Type B pancreatic cell (in vitro differentiated cells): Measurements from ENCODE around the gene DDB1. TPM values are rescaled to one million over a fixed set of nuclear protein-coding genes. Genes with fewer than 3 reads are reported as not detected.

ENCODE experiments used
- DNase-seq: peaks from one replicate; pipeline ENCODE4 v3.0.0; 2021; ENCODE audit warnings: mixed read lengths; ENCODE audit not compliant: unreplicated experiment; ENCODE audit errors: extremely low spot score
- H3K27ac Mint-ChIP-seq: 2 replicates; pipeline ENCODE4 v1.8.0; 2021; ENCODE audit warnings: mild to moderate bottlenecking, mixed read lengths
- H3K27me3 Mint-ChIP-seq: 2 replicates; pipeline ENCODE4 v1.8.0; 2021; ENCODE audit warnings: mixed read lengths
- H3K36me3 Mint-ChIP-seq: 2 replicates; pipeline ENCODE4 v1.8.0; 2021; ENCODE audit warnings: mixed read lengths
- H3K4me1 Mint-ChIP-seq: one replicate; pipeline ENCODE4 v1.8.0; 2021; ENCODE audit warnings: mixed read lengths; ENCODE audit not compliant: unreplicated experiment
- H3K4me3 Mint-ChIP-seq: 2 replicates; pipeline ENCODE4 v1.8.0; 2021; ENCODE audit warnings: mild to moderate bottlenecking, mixed read lengths
- H3K9me3 Mint-ChIP-seq: 2 replicates; pipeline ENCODE4 v1.8.0; 2021; ENCODE audit warnings: mixed read lengths
- total RNA-seq: library from RNA; stranded (reverse); gene quantifications from 2 replicates; pipeline ENCODE4 v1.2.1, GENCODE V29; 2021; ENCODE audit warnings: low replicate concordance
- TF ChIP-seq, protein P1 (sequence below): fragments of 200-600 bp; sonication (generic); conservative IDR thresholded peaks from 2 replicates; pipeline ENCODE4 v1.5.0; 2021; ENCODE audit warnings: antibody characterized with exemption, mild to moderate bottlenecking

The DDB1 gene
- total RNA-seq, 1 donor from 2014 or later: 279 TPM

DNA sequence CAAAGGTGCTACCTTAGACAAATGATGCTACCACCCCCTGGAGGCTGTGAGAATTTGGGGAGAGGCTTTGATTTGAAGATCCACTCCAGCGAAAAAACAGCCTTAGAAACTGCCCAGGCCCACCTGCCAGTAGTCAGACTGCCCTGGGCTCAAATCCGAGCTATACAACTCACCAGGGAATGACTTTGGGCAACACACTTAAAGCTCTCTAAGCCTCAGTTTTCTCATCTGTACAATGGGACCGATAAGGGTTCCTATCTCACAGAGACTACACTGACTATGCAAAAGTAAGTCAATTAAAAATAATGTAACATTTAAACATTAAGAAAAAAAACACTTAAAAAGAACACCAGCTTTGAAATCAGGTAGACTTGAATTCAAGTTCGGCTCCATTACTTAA, 57.7 kb downstream of the DDB1 start:
- Mint-ChIP-seq H3K27me3 (no peaks in the 10 kb centered on the region), H3K36me3 (no peaks in the 10 kb centered on the region), H3K4me1 (peaks cover 8% of the 10 kb centered on the region), H3K9me3 (no peaks in the 10 kb centered on the region), H3K27ac (no peak overlapping the region), H3K4me3 (no peak overlapping the region)
- TF ChIP-seq, protein P1, sequence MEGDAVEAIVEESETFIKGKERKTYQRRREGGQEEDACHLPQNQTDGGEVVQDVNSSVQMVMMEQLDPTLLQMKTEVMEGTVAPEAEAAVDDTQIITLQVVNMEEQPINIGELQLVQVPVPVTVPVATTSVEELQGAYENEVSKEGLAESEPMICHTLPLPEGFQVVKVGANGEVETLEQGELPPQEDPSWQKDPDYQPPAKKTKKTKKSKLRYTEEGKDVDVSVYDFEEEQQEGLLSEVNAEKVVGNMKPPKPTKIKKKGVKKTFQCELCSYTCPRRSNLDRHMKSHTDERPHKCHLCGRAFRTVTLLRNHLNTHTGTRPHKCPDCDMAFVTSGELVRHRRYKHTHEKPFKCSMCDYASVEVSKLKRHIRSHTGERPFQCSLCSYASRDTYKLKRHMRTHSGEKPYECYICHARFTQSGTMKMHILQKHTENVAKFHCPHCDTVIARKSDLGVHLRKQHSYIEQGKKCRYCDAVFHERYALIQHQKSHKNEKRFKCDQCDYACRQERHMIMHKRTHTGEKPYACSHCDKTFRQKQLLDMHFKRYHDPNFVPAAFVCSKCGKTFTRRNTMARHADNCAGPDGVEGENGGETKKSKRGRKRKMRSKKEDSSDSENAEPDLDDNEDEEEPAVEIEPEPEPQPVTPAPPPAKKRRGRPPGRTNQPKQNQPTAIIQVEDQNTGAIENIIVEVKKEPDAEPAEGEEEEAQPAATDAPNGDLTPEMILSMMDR: no peak
- no peak for DNase-seq

- no peaks in the 10 kb centered on the region for H3K9me3 Mint-ChIP-seq
- H3K4me1 Mint-ChIP-seq: peaks cover 8% of the 10 kb centered on the region
- H3K27ac Mint-ChIP-seq: no peak overlapping the region
- H3K4me3 Mint-ChIP-seq: no peak overlapping the region
- no peaks in the 10 kb centered on the region for H3K27me3 Mint-ChIP-seq
- TF ChIP-seq, protein P1: no peak
- DNase-seq: no peak
- no peaks in the 10 kb centered on the region for H3K36me3 Mint-ChIP-seq
Observed at GRCh38 chr11:61274084-61274483, 58.8 kb downstream of the DDB1 start.

DNA sequence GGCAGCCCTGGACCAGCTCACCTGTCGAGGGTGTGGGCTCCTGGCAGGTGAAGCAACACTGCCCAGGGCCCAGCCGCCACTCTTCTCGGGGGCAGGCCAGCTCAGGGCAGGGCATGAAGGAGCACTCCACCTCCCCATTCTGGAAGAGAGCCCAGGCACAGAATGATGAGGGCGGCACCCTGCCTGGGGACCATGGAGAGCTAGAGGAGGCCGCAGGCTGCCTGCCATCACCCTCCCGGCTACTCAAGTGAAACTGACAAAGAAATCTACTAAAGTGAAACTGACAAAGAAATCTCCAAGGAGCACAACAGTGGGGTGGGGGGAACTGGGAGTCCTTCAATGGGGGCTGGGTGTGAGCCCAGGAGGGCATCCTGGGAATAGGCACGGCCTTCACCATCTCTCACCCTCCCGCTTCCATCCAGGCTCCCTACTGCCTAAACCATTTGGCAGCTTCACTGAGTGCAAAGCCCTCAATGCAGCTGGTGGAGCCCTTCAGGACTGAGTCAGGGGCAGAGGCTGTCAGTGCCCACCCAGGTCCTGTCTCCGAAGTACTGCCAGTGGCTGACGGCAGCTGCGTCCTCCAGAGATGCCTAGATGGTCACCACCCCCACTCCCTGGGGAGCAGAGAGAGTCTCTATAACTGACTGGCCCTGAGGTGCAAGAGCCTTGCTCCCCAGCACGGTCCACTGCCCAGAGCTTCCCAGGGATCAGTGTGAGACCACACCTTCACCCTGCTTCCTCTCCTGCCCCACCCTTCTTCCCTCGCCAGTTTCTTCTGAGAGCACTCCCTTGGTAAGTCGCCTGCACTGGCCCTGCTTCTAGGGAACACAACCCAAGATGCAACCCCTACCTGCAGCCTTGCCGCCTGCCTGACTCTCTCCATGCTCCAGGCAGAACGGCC, 59.5 kb downstream of the DDB1 start:
- Mint-ChIP-seq H3K4me1 (peaks cover 6% of the 10 kb centered on the region), H3K36me3 (no peaks in the 10 kb centered on the region), H3K27ac (no peak overlapping the region), H3K4me3 (no peak overlapping the region), H3K27me3 (no peaks in the 10 kb centered on the region), H3K9me3 (no peaks in the 10 kb centered on the region)
- DNase-seq: no peak
- TF ChIP-seq, protein P1: no peak

DNA sequence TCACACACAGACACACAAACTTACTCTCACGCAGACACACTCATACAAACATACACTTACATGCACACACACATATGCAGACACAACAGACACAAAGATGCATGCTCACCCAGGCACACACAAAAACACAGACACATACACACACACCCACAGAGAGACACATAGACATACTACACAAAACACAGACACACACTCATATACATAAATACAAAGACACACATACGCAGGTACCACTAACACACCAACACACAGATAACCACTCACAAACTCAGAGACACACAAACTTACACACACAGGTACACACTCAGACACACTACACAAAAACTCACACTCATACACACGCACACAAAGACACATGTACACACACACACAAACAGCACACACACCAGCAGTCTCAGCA, 60.2 kb downstream of the DDB1 start:
- H3K4me1 Mint-ChIP-seq: no peaks in the 10 kb centered on the region
- H3K4me3 Mint-ChIP-seq: no peak overlapping the region
- TF ChIP-seq, protein P1: no peak
- H3K36me3 Mint-ChIP-seq: no peaks in the 10 kb centered on the region
- no peak overlapping the region for H3K27ac Mint-ChIP-seq
- H3K9me3 Mint-ChIP-seq: no peaks in the 10 kb centered on the region
- DNase-seq: no peak
- no peaks in the 10 kb centered on the region for H3K27me3 Mint-ChIP-seq

DNA sequence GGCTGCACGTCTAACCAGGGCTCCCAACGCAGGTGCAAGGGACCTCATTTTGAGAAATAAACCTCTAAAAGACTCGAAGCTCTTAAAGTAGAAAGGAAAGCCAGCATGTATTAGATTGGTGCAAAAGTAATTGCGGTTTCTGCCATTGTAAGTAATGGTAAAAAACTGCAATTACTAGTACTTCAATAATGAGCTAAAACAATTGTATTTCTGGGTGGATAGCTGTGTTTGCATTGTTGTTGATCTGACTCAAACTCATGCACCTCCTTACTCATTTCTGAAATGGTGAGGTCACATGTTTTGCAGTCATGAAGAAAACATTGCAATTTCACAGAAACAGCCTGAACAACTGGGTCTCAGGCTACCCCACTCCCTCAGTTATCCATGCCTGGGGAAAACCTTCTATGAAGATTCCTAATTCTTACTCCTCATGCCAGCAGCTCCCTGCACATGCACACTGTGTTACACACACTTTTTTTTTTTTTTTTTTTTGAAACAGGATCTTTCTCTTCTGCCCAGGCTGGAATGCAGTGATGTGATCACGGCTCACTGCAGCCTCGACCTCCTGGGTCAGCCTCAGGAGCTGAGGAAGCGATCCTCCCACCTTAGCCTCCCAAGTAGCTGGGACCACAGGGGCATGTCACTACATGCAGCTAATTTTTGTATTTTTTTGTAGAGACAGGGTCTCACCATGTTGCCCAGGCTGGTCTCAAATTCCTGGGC, 62.4 kb downstream of the DDB1 start:
- H3K4me3 Mint-ChIP-seq: no peak overlapping the region
- TF ChIP-seq, protein P1: no peak
- no peaks in the 10 kb centered on the region for H3K36me3 Mint-ChIP-seq
- no peaks in the 10 kb centered on the region for H3K27me3 Mint-ChIP-seq
- no peak for DNase-seq
- H3K9me3 Mint-ChIP-seq: no peaks in the 10 kb centered on the region
- H3K27ac Mint-ChIP-seq: no peak overlapping the region
- H3K4me1 Mint-ChIP-seq: no peaks in the 10 kb centered on the region
